ENCODE data around the gene LMBR1L.

The LMBR1L gene

DNA sequence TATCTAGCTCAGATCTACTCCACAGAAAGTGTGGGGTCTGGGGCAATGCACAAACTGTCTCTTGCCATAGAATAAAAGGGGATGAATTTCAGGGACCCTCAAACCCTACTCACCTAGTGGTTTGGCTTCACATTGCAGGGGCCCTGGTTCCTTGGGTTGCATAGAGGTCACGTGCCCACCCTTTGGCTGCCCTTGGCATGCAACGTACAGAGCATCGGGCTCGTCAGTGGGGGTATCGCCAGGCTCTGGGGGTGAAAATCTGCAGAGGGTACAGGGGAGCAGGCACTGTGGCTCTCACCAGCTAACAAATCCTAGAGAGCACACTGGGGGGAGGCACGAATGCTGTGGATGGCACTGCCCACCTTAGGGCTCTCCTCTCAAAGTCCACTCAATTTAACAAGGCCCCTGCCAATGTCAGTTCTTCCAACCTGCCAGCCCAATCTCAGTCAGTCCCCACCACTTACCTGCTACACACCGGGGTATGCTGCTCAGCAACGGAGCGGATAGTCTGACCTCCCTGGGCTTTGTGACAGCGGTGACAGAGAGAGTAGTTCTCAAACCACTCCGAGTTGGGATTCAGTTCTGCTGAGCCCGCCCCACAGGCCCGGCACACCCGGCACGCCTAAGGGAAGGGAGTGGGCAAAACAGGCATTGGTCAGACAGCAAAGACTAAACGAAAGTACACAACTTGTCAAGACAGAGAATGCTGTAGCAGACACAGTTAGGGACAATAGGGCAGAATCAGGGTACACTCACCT lies 58.0 kb downstream of the LMBR1L start (continued):
- no peak for TF ChIP-seq ZNF112 (tag by site-specific recombination; IDR thresholded peaks at IDR 0.05)
- TF ChIP-seq ZBTB49 (tag by site-specific recombination; IDR thresholded peaks at IDR 0.05; ENCODE audit: low read depth), result no peak
- TF ChIP-seq ZBTB10 (tag by site-specific recombination; IDR thresholded peaks at IDR 0.05), result no peak
- TF ChIP-seq ZNF645 (tag by site-specific recombination; IDR thresholded peaks at IDR 0.05), result no peak
- TF ChIP-seq, protein P1, sequence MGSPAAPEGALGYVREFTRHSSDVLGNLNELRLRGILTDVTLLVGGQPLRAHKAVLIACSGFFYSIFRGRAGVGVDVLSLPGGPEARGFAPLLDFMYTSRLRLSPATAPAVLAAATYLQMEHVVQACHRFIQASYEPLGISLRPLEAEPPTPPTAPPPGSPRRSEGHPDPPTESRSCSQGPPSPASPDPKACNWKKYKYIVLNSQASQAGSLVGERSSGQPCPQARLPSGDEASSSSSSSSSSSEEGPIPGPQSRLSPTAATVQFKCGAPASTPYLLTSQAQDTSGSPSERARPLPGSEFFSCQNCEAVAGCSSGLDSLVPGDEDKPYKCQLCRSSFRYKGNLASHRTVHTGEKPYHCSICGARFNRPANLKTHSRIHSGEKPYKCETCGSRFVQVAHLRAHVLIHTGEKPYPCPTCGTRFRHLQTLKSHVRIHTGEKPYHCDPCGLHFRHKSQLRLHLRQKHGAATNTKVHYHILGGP (tag by site-specific recombination; IDR thresholded peaks at IDR 0.05), result no peak
- TF ChIP-seq, protein P2, sequence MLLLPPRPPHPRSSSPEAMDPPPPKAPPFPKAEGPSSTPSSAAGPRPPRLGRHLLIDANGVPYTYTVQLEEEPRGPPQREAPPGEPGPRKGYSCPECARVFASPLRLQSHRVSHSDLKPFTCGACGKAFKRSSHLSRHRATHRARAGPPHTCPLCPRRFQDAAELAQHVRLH (tag by site-specific recombination; IDR thresholded peaks at IDR 0.05), result no peak
- TF ChIP-seq BCL11B (tag by site-specific recombination; IDR thresholded peaks at IDR 0.05; ENCODE audit: low read depth), result no peak
- TF ChIP-seq GLIS1 (tag by site-specific recombination; IDR thresholded peaks at IDR 0.05), result no peak

DNA sequence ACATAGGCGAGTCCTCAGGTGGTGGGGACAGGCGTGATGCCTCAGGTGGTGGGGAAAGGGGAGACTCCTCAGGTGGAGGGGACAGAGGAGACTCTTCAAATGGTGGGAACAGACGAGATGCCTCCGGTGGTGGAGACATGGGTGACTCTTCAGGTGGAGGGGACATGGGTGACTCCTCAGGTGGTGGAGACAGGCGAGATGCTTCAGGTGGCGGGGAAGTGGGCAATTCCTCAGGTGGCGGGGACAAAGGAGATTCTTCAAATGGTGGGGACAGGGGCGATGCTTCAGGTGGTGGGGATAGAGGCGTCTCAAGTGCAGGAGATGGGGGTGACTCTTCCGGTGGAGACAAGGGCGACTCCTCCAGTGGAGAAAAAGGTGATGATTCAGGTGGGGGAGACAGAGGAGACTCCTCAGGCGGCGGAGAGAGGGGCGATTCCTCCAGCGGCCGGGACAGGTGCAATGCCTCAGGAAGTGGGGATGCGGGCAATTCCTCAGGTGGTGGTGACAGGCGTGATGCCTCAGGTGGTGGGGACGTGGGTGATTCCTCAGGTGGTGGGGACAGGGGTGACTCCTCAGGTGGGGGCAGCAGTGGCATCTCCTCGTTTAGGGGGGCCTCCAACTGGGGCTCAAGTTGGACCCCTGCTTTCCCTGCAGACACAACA lies 58.7 kb downstream of the LMBR1L start:
- ChIA-PET POLR2A (no interaction called here), CTCF (no interaction called here)
- Histone ChIP-seq H3K27ac (ENCODE audit: extremely low read depth, low read depth, low read length) (no peak overlapping the region), H3K9me3 (ENCODE audit: control insufficient read depth, insufficient read depth, low read depth, low read length) (no peaks in the 10 kb centered on the region), H3K36me3 (ENCODE audit: control insufficient read depth in 2 of 2, insufficient read depth in 1 of 2, low read length in 2 of 2) (peaks cover 49 to 90% of the 10 kb centered on the region in 2 experiments), H3K4me3 (ENCODE audit: low read depth, low read length) (no peak overlapping the region), H3K4me1 (ENCODE audit: control insufficient read depth, insufficient read depth, low read length) (peaks cover 8% of the 10 kb centered on the region; the same call in 1 of the 2 replicates)
- TF ChIP-seq ZNF837 (tag by site-specific recombination; IDR thresholded peaks at IDR 0.05) (no peak), SCRT2 (tag by site-specific recombination; IDR thresholded peaks at IDR 0.05) (peak; percentile 92), SCRT1 (tag by site-specific recombination; IDR thresholded peaks at IDR 0.05; ENCODE audit: borderline replicate concordance) (peak; percentile 99)

DNA sequence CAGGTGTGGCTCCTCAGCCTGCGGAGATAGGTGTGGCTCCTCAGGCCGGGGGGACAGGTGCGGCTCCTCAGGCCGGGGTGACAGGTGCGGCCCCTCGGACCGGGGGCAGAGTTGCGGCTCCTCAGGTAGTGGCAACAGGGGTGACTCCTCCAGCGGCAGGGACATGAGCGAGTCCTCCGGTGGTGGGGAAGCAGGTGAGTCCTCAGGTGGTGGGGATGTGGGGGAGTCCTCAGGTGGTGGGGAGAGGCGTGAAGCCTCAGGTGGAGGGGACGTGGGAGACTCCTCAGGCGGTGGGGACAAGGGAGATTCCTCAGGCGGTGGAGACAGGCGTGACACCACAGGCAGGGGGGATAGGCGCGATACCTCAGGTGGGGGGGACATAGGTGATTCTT lies 59.3 kb downstream of the LMBR1L start:
- TF ChIP-seq ZNF560 (tag by site-specific recombination; IDR thresholded peaks at IDR 0.05; ENCODE audit: borderline replicate concordance) (no peak), ZNF558 (tag by site-specific recombination; IDR thresholded peaks at IDR 0.05) (no peak), ZNF792 (tag by site-specific recombination; IDR thresholded peaks at IDR 0.05) (no peak), GLI4 (tag by site-specific recombination; IDR thresholded peaks at IDR 0.05) (no peak)
- Histone ChIP-seq H3K27ac (ENCODE audit: extremely low read depth, low read depth, low read length) (no peak overlapping the region), H3K36me3 (ENCODE audit: control insufficient read depth in 2 of 2, insufficient read depth in 1 of 2, low read length in 2 of 2) (peaks cover 52 to 96% of the 10 kb centered on the region in 2 experiments), H3K4me1 (ENCODE audit: control insufficient read depth, insufficient read depth, low read length) (peaks cover 4% of the 10 kb centered on the region; the same call in 1 of the 2 replicates), H3K4me3 (ENCODE audit: low read depth, low read length) (no peak overlapping the region), H3K9me3 (ENCODE audit: control insufficient read depth, insufficient read depth, low read depth, low read length) (no peaks in the 10 kb centered on the region)
- ChIA-PET POLR2A (no interaction called here), CTCF (no interaction called here)
